Measurements from ENCODE around the gene EXD1.

Gene EXD1

GRCh38 chr15:41133454-41133853 is 97.1 kb downstream of the EXD1 start:
- no peak for DNase-seq

All from bone marrow (tissue), 2 donors.